Measurements from ENCODE around the gene JMJD4. TPM values are rescaled to one million over a fixed set of nuclear protein-coding genes. Genes with fewer than 3 reads are reported as not detected.

Gene JMJD4
- total and polyA plus RNA-seq, 2 of the 8 experiments (the other 6 are each of a cell fraction or from before 2014, with no cell fraction given) = 13.2 to 23.3 TPM

GRCh38 chr1:227740401-227740960 lies 5.4 kb upstream of the JMJD4 start (continued):
- TF ChIP-seq CBX5 (IDR thresholded peaks at IDR 0.05; ENCODE audit: low read depth, low read length) (no peak), SP1 (IDR thresholded peaks at IDR 0.05; ENCODE audit: low read depth, low read length) (no peak), CHD2 (IDR thresholded peaks at IDR 0.05; ENCODE audit: low read length) (no peak), RXRA (IDR thresholded peaks at IDR 0.05; ENCODE audit: insufficient read depth, low read depth, low read length) (no peak), EGR1 (IDR thresholded peaks at IDR 0.05; ENCODE audit: borderline replicate concordance, low read depth, low read length) (no peak)

Data from H1 (cell line).